KOPT-K1 (cell line): ENCODE data around the gene ADAMTS3.

Experiments used
- H3K27ac ChIP-seq: fragments of 200-600 bp; sonication (generic); 2 replicates; pipeline ENCODE4 v1.5.1; 2016; ENCODE audit warnings: antibody characterized with exemption, mild to moderate bottlenecking, low read depth, low read length; ENCODE audit not compliant: poor library complexity, severe bottlenecking
- H3K36me3 ChIP-seq: fragments of 200-600 bp; sonication (generic); 2 replicates; pipeline ENCODE4 v1.5.1; 2017; ENCODE audit warnings: antibody characterized with exemption, mild to moderate bottlenecking, low read length, moderate library complexity; ENCODE audit not compliant: insufficient read depth
- H3K9me3 ChIP-seq: fragments of 200-600 bp; sonication (generic); 2 replicates; pipeline ENCODE4 v1.5.1; 2017; ENCODE audit warnings: antibody characterized with exemption, low read length, mild to moderate bottlenecking; ENCODE audit not compliant: insufficient read depth, poor library complexity, severe bottlenecking

ADAMTS3 gene

GRCh38 chr4:72463724-72464123 lies 105.3 kb downstream of the ADAMTS3 start:
- no peaks in the 10 kb centered on the region for H3K36me3 ChIP-seq
- no peaks in the 10 kb centered on the region for H3K9me3 ChIP-seq
- H3K27ac ChIP-seq = no peak overlapping the region

GRCh38 chr4:72457158-72457557 lies 111.9 kb downstream of the ADAMTS3 start:
- Histone ChIP-seq H3K36me3 (no peaks in the 10 kb centered on the region), H3K27ac (no peak overlapping the region), H3K9me3 (no peaks in the 10 kb centered on the region)

GRCh38 chr4:72451349-72451748 lies 117.7 kb downstream of the ADAMTS3 start:
- no peaks in the 10 kb centered on the region for H3K9me3 ChIP-seq
- no peaks in the 10 kb centered on the region for H3K36me3 ChIP-seq
- no peak overlapping the region for H3K27ac ChIP-seq

- Histone ChIP-seq H3K36me3 (no peaks in the 10 kb centered on the region), H3K9me3 (no peaks in the 10 kb centered on the region), H3K27ac (no peak overlapping the region)
These were observed 119.3 kb downstream of the ADAMTS3 start for GRCh38 chr4:72449705-72450104.

GRCh38 chr4:72448231-72448630 lies 120.8 kb downstream of the ADAMTS3 start:
- H3K27ac ChIP-seq = no peak overlapping the region
- no peaks in the 10 kb centered on the region for H3K9me3 ChIP-seq
- H3K36me3 ChIP-seq = no peaks in the 10 kb centered on the region

- no peaks in the 10 kb centered on the region for H3K36me3 ChIP-seq
- no peak overlapping the region for H3K27ac ChIP-seq
These were observed 122.5 kb downstream of the ADAMTS3 start for GRCh38 chr4:72446353-72447055.

GRCh38 chr4:72444092-72444491 lies 124.9 kb downstream of the ADAMTS3 start:
- no peaks in the 10 kb centered on the region for H3K9me3 ChIP-seq
- no peaks in the 10 kb centered on the region for H3K36me3 ChIP-seq
- H3K27ac ChIP-seq = no peak overlapping the region

More at GRCh38 chr4:72446353-72447055, 122.5 kb downstream of the ADAMTS3 start:
- H3K9me3 ChIP-seq = no peaks in the 10 kb centered on the region

- Histone ChIP-seq H3K27ac (no peak overlapping the region), H3K36me3 (no peaks in the 10 kb centered on the region), H3K9me3 (no peaks in the 10 kb centered on the region)
These were observed 126.3 kb downstream of the ADAMTS3 start for GRCh38 chr4:72442715-72443114.

- no peak overlapping the region for H3K27ac ChIP-seq
- no peaks in the 10 kb centered on the region for H3K36me3 ChIP-seq
- H3K9me3 ChIP-seq = no peaks in the 10 kb centered on the region
These were observed 126.9 kb downstream of the ADAMTS3 start for GRCh38 chr4:72442147-72442546.

GRCh38 chr4:72440386-72440785 lies 128.6 kb downstream of the ADAMTS3 start:
- no peaks in the 10 kb centered on the region for H3K36me3 ChIP-seq
- no peak overlapping the region for H3K27ac ChIP-seq
- no peaks in the 10 kb centered on the region for H3K9me3 ChIP-seq

GRCh38 chr4:72432975-72433374 lies 136.0 kb downstream of the ADAMTS3 start:
- no peaks in the 10 kb centered on the region for H3K36me3 ChIP-seq
- no peak overlapping the region for H3K27ac ChIP-seq
- no peaks in the 10 kb centered on the region for H3K9me3 ChIP-seq

GRCh38 chr4:72432282-72432681 lies 136.7 kb downstream of the ADAMTS3 start:
- Histone ChIP-seq H3K27ac (no peak overlapping the region), H3K9me3 (no peaks in the 10 kb centered on the region)

GRCh38 chr4:72430988-72431387 lies 138.0 kb downstream of the ADAMTS3 start:
- H3K27ac ChIP-seq = no peak overlapping the region
- H3K36me3 ChIP-seq = no peaks in the 10 kb centered on the region
- H3K9me3 ChIP-seq = no peaks in the 10 kb centered on the region

More at GRCh38 chr4:72432282-72432681, 136.7 kb downstream of the ADAMTS3 start:
- H3K36me3 ChIP-seq = no peaks in the 10 kb centered on the region

- H3K9me3 ChIP-seq = no peaks in the 10 kb centered on the region
- H3K27ac ChIP-seq = no peak overlapping the region
- no peaks in the 10 kb centered on the region for H3K36me3 ChIP-seq
These were observed 139.0 kb downstream of the ADAMTS3 start for GRCh38 chr4:72430050-72430449.

GRCh38 chr4:72429397-72429889 lies 139.6 kb downstream of the ADAMTS3 start:
- no peaks in the 10 kb centered on the region for H3K36me3 ChIP-seq
- no peak overlapping the region for H3K27ac ChIP-seq

GRCh38 chr4:72427057-72427456 lies 142.0 kb downstream of the ADAMTS3 start:
- H3K36me3 ChIP-seq = no peaks in the 10 kb centered on the region
- H3K9me3 ChIP-seq = no peaks in the 10 kb centered on the region
- H3K27ac ChIP-seq = no peak overlapping the region

More at GRCh38 chr4:72429397-72429889, 139.6 kb downstream of the ADAMTS3 start:
- no peaks in the 10 kb centered on the region for H3K9me3 ChIP-seq
